ENCODE results near the gene FBXL17. TPM values are rescaled to one million over a fixed set of nuclear protein-coding genes. Genes with fewer than 3 reads are reported as not detected.
A peak's percentile ranks its signal among the peaks of the same experiment; 100 is the strongest.

FBXL17 gene
- total and polyA plus RNA-seq, 9 of the 15 experiments (the other 6 are each of a cell fraction or from before 2014, with no cell fraction given): 0.32 to 5.4 (median 1.8) TPM

DNA sequence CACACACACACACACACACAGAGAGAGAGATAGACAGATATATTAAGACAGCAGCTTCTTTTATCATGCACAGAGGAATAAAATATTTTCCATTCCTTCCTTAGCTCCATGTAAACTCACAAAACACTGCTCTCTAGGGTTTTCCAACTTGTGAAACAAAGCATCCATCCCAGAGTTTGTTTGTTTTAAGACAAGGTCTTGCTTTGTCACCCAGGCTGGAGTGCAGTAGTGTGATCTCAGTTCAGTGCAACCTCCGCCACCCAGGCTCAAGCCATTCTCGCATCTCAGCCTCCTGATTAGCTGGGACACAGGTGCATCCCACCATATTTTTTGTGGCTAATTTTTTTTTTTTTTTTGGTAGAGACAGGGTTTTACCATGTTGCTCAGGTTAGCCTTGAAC, 298.7 kb downstream of the FBXL17 start:
- Histone ChIP-seq H3K4me2 (ENCODE audit: insufficient read depth, low read length) (no peak overlapping the region), H3K9me1 (ENCODE audit: control insufficient read depth, insufficient read depth, low read length) (no peaks in the 10 kb centered on the region), H3K27ac (ENCODE audit: extremely low read depth, low read depth, low read length) (no peak overlapping the region), H3K9ac (ENCODE audit: insufficient read depth in 1 of 2, low read depth in 2 of 2, low read length in 2 of 2) (no peak overlapping the region), H3K36me3 (ENCODE audit: control insufficient read depth, insufficient read depth, low read length) (no peaks in the 10 kb centered on the region), H3K4me1 (replicated peaks in 1 of 2; ENCODE audit: control insufficient read depth in 2 of 2, insufficient read depth in 2 of 2, low read length in 2 of 2) (no peaks in the 10 kb centered on the region), H3K27me3 (ENCODE audit: control insufficient read depth in 2 of 2, insufficient read depth in 2 of 2, low read length in 2 of 2) (no peaks in the 10 kb centered on the region), H3K4me3 (no peak overlapping the region), H3K79me2 (ENCODE audit: control insufficient read depth, insufficient read depth, low read length) (no peaks in the 10 kb centered on the region), H3K9me3 (replicated peaks; ENCODE audit: control insufficient read depth, insufficient read depth, low read depth, low read length) (no peaks in the 10 kb centered on the region), H2AFZ (ENCODE audit: low read depth, low read length) (no peak overlapping the region), H4K20me1 (replicated peaks; ENCODE audit: control insufficient read depth, insufficient read depth, low read length) (no peaks in the 10 kb centered on the region)
- 4% methylated on average over 2 of the region's 2 CpGs for WGBS (ENCODE audit: insufficient coverage, low coverage, missing lambda C conversion rate)
- intact Hi-C loops (cut with micrococcal nuclease): no loop called here
- POLR2A ChIA-PET: no interaction called here
- CTCF ChIA-PET (ENCODE audit: low intra/inter-chr PET ratio): interaction anchor here (0.6 kb wide), 1 partner anchor 13 kb away, joined by 3 read pairs; no protein-coding TSS in a partner anchor
- DNase-seq (ENCODE audit: extremely low read depth in 1 of 4, low spot score in 3 of 4): no peak
- no peak for ATAC-seq
- TF ChIP-seq, protein P1, sequence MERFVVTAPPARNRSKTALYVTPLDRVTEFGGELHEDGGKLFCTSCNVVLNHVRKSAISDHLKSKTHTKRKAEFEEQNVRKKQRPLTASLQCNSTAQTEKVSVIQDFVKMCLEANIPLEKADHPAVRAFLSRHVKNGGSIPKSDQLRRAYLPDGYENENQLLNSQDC (CRISPR knock-in tag; IDR thresholded peaks at IDR 0.05): no peak
- TF ChIP-seq NFYB (IDR thresholded peaks at IDR 0.05; ENCODE audit: extremely low read depth, insufficient read length): no peak
- no TSS peak for BruUV-seq (replicated peaks)
- no peak for FAIRE-seq
- in situ Hi-C loops (cut with MboI): no loop called here

DNA sequence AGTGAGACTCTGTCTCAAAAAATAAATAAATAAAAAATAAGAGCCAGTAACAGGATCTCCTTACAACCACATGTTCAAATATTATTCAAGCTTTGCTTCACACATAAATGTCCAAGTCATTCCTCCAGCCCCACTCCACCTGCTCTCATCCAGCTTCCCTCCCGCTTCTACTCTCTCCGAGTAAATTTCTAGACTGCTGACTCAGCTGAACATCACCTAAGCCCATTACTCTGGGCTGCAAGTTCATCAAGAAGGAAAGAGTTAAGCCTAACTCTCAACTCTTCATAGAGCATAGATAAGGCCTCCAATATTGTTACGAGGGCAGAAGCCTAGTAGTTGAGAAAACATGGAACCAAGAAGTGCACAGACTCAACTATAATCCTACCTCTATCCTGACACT, 300.2 kb downstream of the FBXL17 start:
- no peaks in the 10 kb centered on the region for H3K4me1 ChIP-seq (replicated peaks in 1 of 2; ENCODE audit: control insufficient read depth in 2 of 2, insufficient read depth in 2 of 2, low read length in 2 of 2)
- H4K20me1 ChIP-seq (replicated peaks; ENCODE audit: control insufficient read depth, insufficient read depth, low read length): no peaks in the 10 kb centered on the region
- H3K27ac ChIP-seq (ENCODE audit: extremely low read depth, low read depth, low read length): no peak overlapping the region
- DNase-seq (ENCODE audit: extremely low read depth in 1 of 4, low spot score in 3 of 4) (no peak), FAIRE-seq (no peak), ATAC-seq (no peak)
- ChIA-PET CTCF (ENCODE audit: low intra/inter-chr PET ratio) (no interaction called here), POLR2A (no interaction called here)
- no peaks in the 10 kb centered on the region for H3K36me3 ChIP-seq (ENCODE audit: control insufficient read depth, insufficient read depth, low read length)
- 0% methylated on average over 3 of the region's 3 CpGs for whole genome bisulfite sequencing (ENCODE audit: insufficient coverage, low coverage, missing lambda C conversion rate)
- H3K9me3 ChIP-seq (replicated peaks; ENCODE audit: control insufficient read depth, insufficient read depth, low read depth, low read length): no peaks in the 10 kb centered on the region
- no peaks in the 10 kb centered on the region for H3K79me2 ChIP-seq (ENCODE audit: control insufficient read depth, insufficient read depth, low read length)
- no peak overlapping the region for H3K4me2 ChIP-seq (ENCODE audit: insufficient read depth, low read length)
- H3K9ac ChIP-seq (ENCODE audit: insufficient read depth in 1 of 2, low read depth in 2 of 2, low read length in 2 of 2): no peak overlapping the region
- in situ Hi-C loops (cut with MboI) (no loop called here), intact Hi-C loops (cut with micrococcal nuclease) (no loop called here)
- H2AFZ ChIP-seq (ENCODE audit: low read depth, low read length): no peak overlapping the region
- BruUV-seq (replicated peaks): no TSS peak
- H3K4me3 ChIP-seq: no peak overlapping the region
- no peaks in the 10 kb centered on the region for H3K9me1 ChIP-seq (ENCODE audit: control insufficient read depth, insufficient read depth, low read length)
- no peaks in the 10 kb centered on the region for H3K27me3 ChIP-seq (ENCODE audit: control insufficient read depth in 2 of 2, insufficient read depth in 2 of 2, low read length in 2 of 2)
- TF ChIP-seq ZNF316 (IDR thresholded peaks at IDR 0.05): peak; percentile 72
- no peak for TF ChIP-seq HNRNPUL1 (IDR thresholded peaks at IDR 0.05; ENCODE audit: low read length)
- no peak for TF ChIP-seq SNRNP70 (optimal IDR thresholded peaks at IDR 0.05; ENCODE audit: low read depth, low read length)
- TF ChIP-seq, protein P2, sequence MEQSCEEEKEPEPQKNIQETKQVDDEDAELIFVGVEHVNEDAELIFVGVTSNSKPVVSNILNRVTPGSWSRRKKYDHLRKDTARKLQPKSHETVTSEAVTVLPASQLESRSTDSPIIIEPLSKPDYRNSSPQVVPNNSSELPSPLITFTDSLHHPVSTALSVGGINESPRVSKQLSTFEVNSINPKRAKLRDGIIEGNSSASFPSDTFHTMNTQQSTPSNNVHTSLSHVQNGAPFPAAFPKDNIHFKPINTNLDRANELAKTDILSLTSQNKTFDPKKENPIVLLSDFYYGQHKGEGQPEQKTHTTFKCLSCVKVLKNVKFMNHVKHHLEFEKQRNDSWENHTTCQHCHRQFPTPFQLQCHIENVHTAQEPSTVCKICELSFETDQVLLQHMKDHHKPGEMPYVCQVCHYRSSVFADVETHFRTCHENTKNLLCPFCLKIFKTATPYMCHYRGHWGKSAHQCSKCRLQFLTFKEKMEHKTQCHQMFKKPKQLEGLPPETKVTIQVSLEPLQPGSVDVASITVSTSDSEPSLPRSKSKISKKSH (CRISPR knock-in tag; IDR thresholded peaks at IDR 0.05): no peak
- TF ChIP-seq MAFK (IDR thresholded peaks at IDR 0.05; ENCODE audit: low read length): peak; percentile 69
- peak; percentile 87 for TF ChIP-seq MAFG (tag; conservative IDR thresholded peaks at IDR 0.05)
- TF ChIP-seq OTX1 (CRISPR knock-in tag; IDR thresholded peaks at IDR 0.05): no peak
- TF ChIP-seq CEBPB (tag; IDR thresholded peaks at IDR 0.05): no peak
- TF ChIP-seq ASH1L (IDR thresholded peaks at IDR 0.05; ENCODE audit: borderline replicate concordance, low read depth, partially characterized antibody): no peak
- TF ChIP-seq, protein P3, sequence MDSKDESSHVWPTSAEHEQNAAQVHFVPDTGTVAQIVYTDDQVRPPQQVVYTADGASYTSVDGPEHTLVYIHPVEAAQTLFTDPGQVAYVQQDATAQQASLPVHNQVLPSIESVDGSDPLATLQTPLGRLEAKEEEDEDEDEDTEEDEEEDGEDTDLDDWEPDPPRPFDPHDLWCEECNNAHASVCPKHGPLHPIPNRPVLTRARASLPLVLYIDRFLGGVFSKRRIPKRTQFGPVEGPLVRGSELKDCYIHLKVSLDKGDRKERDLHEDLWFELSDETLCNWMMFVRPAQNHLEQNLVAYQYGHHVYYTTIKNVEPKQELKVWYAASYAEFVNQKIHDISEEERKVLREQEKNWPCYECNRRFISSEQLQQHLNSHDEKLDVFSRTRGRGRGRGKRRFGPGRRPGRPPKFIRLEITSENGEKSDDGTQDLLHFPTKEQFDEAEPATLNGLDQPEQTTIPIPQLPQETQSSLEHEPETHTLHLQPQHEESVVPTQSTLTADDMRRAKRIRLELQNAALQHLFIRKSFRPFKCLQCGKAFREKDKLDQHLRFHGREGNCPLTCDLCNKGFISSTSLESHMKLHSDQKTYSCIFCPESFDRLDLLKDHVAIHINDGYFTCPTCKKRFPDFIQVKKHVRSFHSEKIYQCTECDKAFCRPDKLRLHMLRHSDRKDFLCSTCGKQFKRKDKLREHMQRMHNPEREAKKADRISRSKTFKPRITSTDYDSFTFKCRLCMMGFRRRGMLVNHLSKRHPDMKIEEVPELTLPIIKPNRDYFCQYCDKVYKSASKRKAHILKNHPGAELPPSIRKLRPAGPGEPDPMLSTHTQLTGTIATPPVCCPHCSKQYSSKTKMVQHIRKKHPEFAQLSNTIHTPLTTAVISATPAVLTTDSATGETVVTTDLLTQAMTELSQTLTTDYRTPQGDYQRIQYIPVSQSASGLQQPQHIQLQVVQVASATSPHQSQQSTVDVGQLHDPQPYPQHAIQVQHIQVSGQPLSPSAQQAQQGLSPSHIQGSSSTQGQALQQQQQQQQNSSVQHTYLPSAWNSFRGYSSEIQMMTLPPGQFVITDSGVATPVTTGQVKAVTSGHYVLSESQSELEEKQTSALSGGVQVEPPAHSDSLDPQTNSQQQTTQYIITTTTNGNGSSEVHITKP (IDR thresholded peaks at IDR 0.05; ENCODE audit: partially characterized antibody): no peak
- no peak for TF ChIP-seq ZNF57 (CRISPR knock-in tag; IDR thresholded peaks at IDR 0.05)

Data from K562 (cell line).